OCI-LY3 (cell line): ENCODE measurements around the gene NR6A1.

ENCODE experiments used
- CTCF ChIP-seq: fragments of 200-600, 300-600 bp; sonication (generic); IDR thresholded peaks from 2 replicates; pipeline ENCODE4 v1.5.1; 2014; ENCODE audit warnings: antibody characterized with exemption, low read length, low read depth
- EZH2phosphoT487 ChIP-seq: fragments of 200-600 bp; shearing (Covaris generic); IDR thresholded peaks from 2 replicates; pipeline ENCODE4 v1.6.1; 2018; ENCODE audit warnings: antibody characterized with exemption, mixed run types, low read depth

- TF ChIP-seq CTCF, result no peak
- no peak for TF ChIP-seq EZH2phosphoT487
These were observed 36.0 kb downstream of the NR6A1 start for GRCh38 chr9:124735121-124735520.
